ENCODE data around the gene SREBF2. TPM values are rescaled to one million over a fixed set of nuclear protein-coding genes. Genes with fewer than 3 reads are reported as not detected.

The SREBF2 gene
- total and polyA plus RNA-seq, 2 of the 8 experiments (the other 6 are each of a cell fraction or from before 2014, with no cell fraction given): 125 to 144 TPM

DNA sequence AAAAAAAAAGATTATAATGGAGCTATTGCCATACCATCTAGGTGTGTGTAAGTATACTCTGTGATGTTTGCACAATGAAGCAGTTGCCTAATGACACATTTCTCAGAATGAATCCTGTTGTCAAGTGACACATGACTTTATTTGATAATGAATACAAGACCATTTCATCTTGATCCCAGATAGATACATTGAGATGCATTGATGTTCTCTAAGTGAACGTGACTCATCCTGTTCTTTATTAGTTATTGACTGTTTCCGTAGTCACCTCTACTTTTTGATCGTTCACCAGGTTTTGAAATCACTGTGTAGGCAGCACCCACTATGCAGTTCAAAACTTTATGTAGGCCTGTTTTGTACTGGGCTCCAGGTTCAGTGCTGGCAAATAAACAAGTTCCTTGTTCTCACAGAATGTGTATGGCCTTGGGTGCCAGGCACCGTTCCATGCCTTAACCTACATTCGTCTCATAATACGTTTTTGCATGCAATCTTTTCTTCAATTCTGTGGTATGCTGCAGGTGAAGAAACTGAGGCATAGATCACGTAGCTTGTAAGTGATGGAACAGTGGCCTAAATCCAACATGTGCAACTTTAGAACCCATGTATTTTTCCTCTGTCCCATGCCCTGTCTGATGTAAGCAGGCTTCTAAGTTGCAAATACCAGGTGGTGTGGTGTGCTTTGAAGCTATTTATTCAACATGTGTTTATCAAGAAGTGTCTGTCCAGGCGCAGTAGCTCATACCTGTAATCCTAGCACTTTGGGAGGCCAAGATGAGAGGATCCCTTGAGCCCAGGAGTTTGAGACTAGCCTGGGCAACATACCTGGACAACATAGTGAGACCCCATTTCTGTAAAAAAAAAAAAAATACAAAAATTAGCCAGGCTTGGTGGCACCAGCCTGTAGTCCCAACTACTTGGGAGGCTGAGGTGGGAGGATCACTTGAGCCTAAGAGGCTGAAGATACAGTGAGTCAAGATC, 10.4 kb downstream of the SREBF2 start:
- Histone ChIP-seq H3K56ac (replicated peaks; ENCODE audit: insufficient read length, low read depth, low read length) (no peak overlapping the region), H3K9ac (replicated peaks in 1 of 4; ENCODE audit: extremely low read depth in 1 of 4, low read depth in 3 of 4, low read length in 3 of 4) (no peak overlapping the region), H3K18ac (ENCODE audit: extremely low read depth, low read length) (no peak overlapping the region), H4K5ac (ENCODE audit: insufficient read length, low read depth, low read length) (no peak overlapping the region), H3K4ac (replicated peaks; ENCODE audit: insufficient read length, low read depth, low read length) (no peak overlapping the region), H3K9me3 (ENCODE audit: insufficient read depth in 2 of 2, low read depth in 1 of 2, low read length in 1 of 2) (no peaks in the 10 kb centered on the region), H2BK15ac (ENCODE audit: low read length) (no peak overlapping the region), H4K20me1 (replicated peaks in 1 of 2; ENCODE audit: control insufficient read depth in 1 of 2, insufficient read depth in 2 of 2, low read length in 2 of 2) (peaks cover 22 to 46% of the 10 kb centered on the region in 2 experiments), H2AK5ac (ENCODE audit: low read depth, low read length) (peak overlapping the region; percentile 3; the same call in 1 of the 2 replicates), H3K23me2 (ENCODE audit: low read depth, low read length) (no peaks in the 10 kb centered on the region), H2BK120ac (replicated peaks; ENCODE audit: low read depth, low read length) (no peak overlapping the region), H3K23ac (ENCODE audit: insufficient read length) (no peak overlapping the region), H3K4me2 (ENCODE audit: insufficient read depth in 1 of 2, low read depth in 2 of 2, low read length in 2 of 2) (peak overlapping the region in 1 of 2 experiments; percentile 35; a peak in 1 of 4 replicates), H2BK12ac (ENCODE audit: low read depth, low read length) (no peak overlapping the region), H3K36me3 (ENCODE audit: control insufficient read depth in 2 of 4, insufficient read depth in 4 of 4, low read length in 3 of 4) (peaks cover 0 to 39% (median 13%) of the 10 kb centered on the region in 4 experiments; a peak in 6 of 8 replicates), H3K4me1 (replicated peaks in 1 of 4; ENCODE audit: control insufficient read depth in 3 of 4, insufficient read depth in 4 of 4, low read length in 3 of 4) (peaks cover 11 to 39% (median 27%) of the 10 kb centered on the region in 4 experiments), H4K91ac (replicated peaks; ENCODE audit: insufficient read length, low read length) (no peak overlapping the region), H4K8ac (ENCODE audit: extremely low read depth, insufficient read depth, low read length) (no peak overlapping the region), H3K4me3 (ENCODE audit: extremely low read depth in 1 of 4, insufficient read depth in 2 of 4, low read depth in 3 of 4, low read length in 4 of 4) (no peak overlapping the region), H2BK5ac (ENCODE audit: low read depth, low read length) (no peak overlapping the region), H3K79me2 (ENCODE audit: control insufficient read depth in 1 of 2, insufficient read depth in 2 of 2, low read length in 2 of 2) (peaks cover 55 to 99% of the 10 kb centered on the region in 2 experiments), H3K27ac (ENCODE audit: low read depth, low read length) (no peak overlapping the region), H2BK20ac (ENCODE audit: low read length) (no peak overlapping the region), H3K14ac (ENCODE audit: insufficient read length) (no peak overlapping the region), H3K79me1 (ENCODE audit: low read depth, low read length) (peaks cover 34% of the 10 kb centered on the region), H2AFZ (ENCODE audit: low read length) (no peak overlapping the region), H3K27me3 (replicated peaks in 1 of 4; ENCODE audit: control insufficient read depth in 3 of 4, extremely low read depth in 1 of 4, insufficient read depth in 3 of 4, low read length in 3 of 4) (no peaks in the 10 kb centered on the region)
- ChIA-PET POLR2A (ENCODE audit: partially characterized antibody) (interaction anchor here (0.8 to 8.7 kb wide), 2 partner anchors 10 to 11 kb away, joined by 4 to 85 read pairs; partner anchors contain the start of gene SREBF2), CTCF (ENCODE audit: partially characterized antibody) (interaction anchor here (0.7 to 2.2 kb wide), 9 partner anchors 8 to 147 kb away, joined by 3 to 7 read pairs (median 4); partner anchors contain the start of gene SREBF2)
- DNase-seq (ENCODE audit: low read depth in 1 of 2, low spot score in 2 of 2) (no peak), FAIRE-seq (no peak)
- WGBS, 2 experiments (ENCODE audit: extremely low coverage in 1 of 2, insufficient coverage in 1 of 2, insufficient read length in 1 of 2, insufficient replicate concordance in 2 of 2, low coverage in 1 of 2, low lambda C conversion rate in 2 of 2, missing lambda C conversion rate in 1 of 2): 90% methylated on average over 8 of the region's 8 CpGs; no CpG with 5 or more reads in 1 of the 2 experiments
- TF ChIP-seq, protein P1, sequence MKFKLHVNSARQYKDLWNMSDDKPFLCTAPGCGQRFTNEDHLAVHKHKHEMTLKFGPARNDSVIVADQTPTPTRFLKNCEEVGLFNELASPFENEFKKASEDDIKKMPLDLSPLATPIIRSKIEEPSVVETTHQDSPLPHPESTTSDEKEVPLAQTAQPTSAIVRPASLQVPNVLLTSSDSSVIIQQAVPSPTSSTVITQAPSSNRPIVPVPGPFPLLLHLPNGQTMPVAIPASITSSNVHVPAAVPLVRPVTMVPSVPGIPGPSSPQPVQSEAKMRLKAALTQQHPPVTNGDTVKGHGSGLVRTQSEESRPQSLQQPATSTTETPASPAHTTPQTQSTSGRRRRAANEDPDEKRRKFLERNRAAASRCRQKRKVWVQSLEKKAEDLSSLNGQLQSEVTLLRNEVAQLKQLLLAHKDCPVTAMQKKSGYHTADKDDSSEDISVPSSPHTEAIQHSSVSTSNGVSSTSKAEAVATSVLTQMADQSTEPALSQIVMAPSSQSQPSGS (IDR thresholded peaks at IDR 0.05; ENCODE audit: low read length): no peak
- TF ChIP-seq NANOG (IDR thresholded peaks at IDR 0.05; ENCODE audit: insufficient read depth, low read depth, low read length, poor library complexity, severe bottlenecking) (no peak), SIRT6 (IDR thresholded peaks at IDR 0.05; ENCODE audit: low read length) (no peak), POLR2AphosphoS5 (IDR thresholded peaks at IDR 0.05; ENCODE audit: low read depth, low read length) (0 out of 2 replicates have a peak, but pooled peaks have one; percentile 24)

Measured in H1 (cell line).